HG03175 (cell line): Measurements from ENCODE around the gene ARHGAP42.

Source experiments
- ATAC-seq: cut with Tn5 transposase; IDR thresholded peaks from one replicate; pipeline ENCODE4 v1.9.1; 2021; ENCODE audit warnings: mild to moderate bottlenecking, moderate library complexity; ENCODE audit not compliant: unreplicated experiment

The ARHGAP42 gene

GRCh38 chr11:100680070-100680469, 7.0 kb upstream of the ARHGAP42 start:
- no peak for ATAC-seq

- peak; percentile 99 for ATAC-seq
Observed at GRCh38 chr11:100681064-100681502, 6.0 kb upstream of the ARHGAP42 start.

GRCh38 chr11:100682247-100682969, 4.7 kb upstream of the ARHGAP42 start:
- ATAC-seq = no peak

GRCh38 chr11:100683126-100683525, 4.0 kb upstream of the ARHGAP42 start:
- ATAC-seq = no peak

GRCh38 chr11:100684101-100685065, 2.7 kb upstream of the ARHGAP42 start:
- ATAC-seq = peak; percentile 25

- ATAC-seq = no peak
Observed at GRCh38 chr11:100686476-100687053, 523 bp upstream of the ARHGAP42 start.

GRCh38 chr11:100687630-100688395, 725 bp downstream of the ARHGAP42 start:
- peak; percentile 70 for ATAC-seq

- no peak for ATAC-seq
Observed at GRCh38 chr11:100689141-100689540, 2.1 kb downstream of the ARHGAP42 start.

- no peak for ATAC-seq
Observed at GRCh38 chr11:100691896-100692653, 5.0 kb downstream of the ARHGAP42 start.

- ATAC-seq = no peak
Observed at GRCh38 chr11:100695911-100696310, 8.8 kb downstream of the ARHGAP42 start.

GRCh38 chr11:100703139-100703538, 16.1 kb downstream of the ARHGAP42 start:
- no peak for ATAC-seq

GRCh38 chr11:100703801-100704575, 16.9 kb downstream of the ARHGAP42 start:
- ATAC-seq = no peak

- ATAC-seq = peak; percentile 53
Observed at GRCh38 chr11:100705447-100705846, 18.4 kb downstream of the ARHGAP42 start.

GRCh38 chr11:100706179-100706578, 19.1 kb downstream of the ARHGAP42 start:
- ATAC-seq = peak; percentile 62

GRCh38 chr11:100709233-100709957, 22.3 kb downstream of the ARHGAP42 start:
- peak; percentile 56 for ATAC-seq

- no peak for ATAC-seq
Observed at GRCh38 chr11:100711984-100712383, 24.9 kb downstream of the ARHGAP42 start.

GRCh38 chr11:100712583-100712982, 25.5 kb downstream of the ARHGAP42 start:
- ATAC-seq = no peak

- ATAC-seq = no peak
Observed at GRCh38 chr11:100715165-100715761, 28.2 kb downstream of the ARHGAP42 start.
